Activated B cell treated with CpG ODN at 0.5 μM for 24 hours (primary cell): Measurements from ENCODE around the gene RNF220. TPM values are rescaled to one million over a fixed set of nuclear protein-coding genes. Genes with fewer than 3 reads are reported as not detected.

Experiments
- ATAC-seq: fragments of 200-7000 bp; cut with Tn5 transposase; one replicate; pipeline ENCODE4 v1.10.0; 2021; ENCODE audit warnings: low read depth, mild to moderate bottlenecking, moderate library complexity
- CTCF ChIA-PET: fragments of 350-600 bp; sonication (Branson Sonifier 250); formaldehyde crosslinking; loops from one replicate; lab custom pipeline; 2021; ENCODE audit warnings: antibody characterized with exemption; lab: Charles Lee
- POLR2A ChIA-PET: fragments of 350-600 bp; sonication (Branson Sonifier 250); formaldehyde crosslinking; loops from one replicate; lab custom pipeline; 2021; ENCODE audit warnings: antibody characterized with exemption; lab: Charles Lee
- DNase-seq: peaks from one replicate; pipeline ENCODE4 v3.0.0; 2022
- H3K27ac Mint-ChIP-seq: one replicate; pipeline ENCODE4 v1.8.0; 2020; ENCODE audit warnings: mixed read lengths
- H3K27me3 Mint-ChIP-seq: one replicate; pipeline ENCODE4 v1.8.0; 2021; ENCODE audit warnings: mixed read lengths
- H3K36me3 Mint-ChIP-seq: one replicate; pipeline ENCODE4 v1.8.0; 2021; ENCODE audit warnings: low read depth, mixed read lengths
- H3K4me1 Mint-ChIP-seq: one replicate; pipeline ENCODE4 v1.8.0; 2021; ENCODE audit warnings: mixed read lengths
- H3K4me3 Mint-ChIP-seq: one replicate; pipeline ENCODE4 v1.8.0; 2020; ENCODE audit warnings: mild to moderate bottlenecking, mixed read lengths
- H3K9me3 Mint-ChIP-seq: one replicate; pipeline ENCODE4 v1.8.0; 2020; ENCODE audit warnings: mixed read lengths
- CTCF ChIP-seq: fragments of 200-600 bp; IDR thresholded peaks from one replicate; pipeline ENCODE4 v1.8.0; 2022; ENCODE audit warnings: antibody characterized with exemption, mild to moderate bottlenecking
- intact Hi-C: fragments of 100-400 bp; cut with micrococcal nuclease; formaldehyde crosslinking; loops from one replicate; pipeline ENCODE4 v1.15.1; 2024
- total RNA-seq: library from RNA; stranded (reverse); gene quantifications from 2 replicates; pipeline ENCODE4 v1.2.3, GENCODE V29; 2022

RNF220 gene
- total RNA-seq, 1 donor from 2014 or later: 103 TPM

- Mint-ChIP-seq H3K9me3 (no peaks in the 10 kb centered on the region), H3K4me1 (peaks cover 52% of the 10 kb centered on the region), H3K4me3 (no peak overlapping the region), H3K27me3 (no peaks in the 10 kb centered on the region), H3K36me3 (no peaks in the 10 kb centered on the region), H3K27ac (peak overlapping the region; percentile 72)
- DNase-seq (no peak), ATAC-seq (peak; percentile 67)
- intact Hi-C loops: no loop called here
- TF ChIP-seq CTCF: no peak
- ChIA-PET CTCF (interaction anchor here (2.7 kb wide), 1 partner anchor 43 kb away, joined by 11 read pairs; no protein-coding TSS in a partner anchor), POLR2A (interaction anchor here (0.6 to 4.4 kb wide), 5 partner anchors 8 to 124 kb away, joined by 4 to 101 read pairs (median 7); partner anchors contain the start of genes ARMH1 and TMEM53)
Observed at GRCh38 chr1:44694863-44695478, 289.9 kb downstream of the RNF220 start.

DNA sequence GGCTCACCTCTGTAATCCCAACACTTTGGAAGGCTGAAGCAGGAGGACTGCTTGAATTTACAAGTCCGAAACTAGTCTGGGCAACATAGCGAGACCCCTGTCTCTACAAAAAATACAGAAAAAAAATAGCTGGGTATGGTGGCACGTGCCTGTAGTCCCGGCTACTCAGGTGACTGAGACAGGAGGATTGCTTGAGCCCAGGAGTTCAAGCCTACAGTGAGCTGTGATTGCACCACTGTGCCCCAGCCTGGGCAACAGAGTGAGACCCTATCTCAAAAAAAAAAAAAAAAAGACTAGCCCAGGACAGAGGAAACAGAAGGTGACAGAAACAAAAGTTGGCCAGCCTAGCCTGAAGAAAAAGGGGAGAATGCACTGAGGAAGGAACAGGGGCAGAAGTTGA lies 290.6 kb downstream of the RNF220 start:
- H3K27ac Mint-ChIP-seq: no peak overlapping the region
- intact Hi-C loops: no loop called here
- H3K36me3 Mint-ChIP-seq: no peaks in the 10 kb centered on the region
- no peak for DNase-seq
- TF ChIP-seq CTCF: no peak
- POLR2A ChIA-PET: interaction anchor here (0.7 to 4.4 kb wide), 7 partner anchors 7 to 79 kb away, joined by 3 to 101 read pairs (median 7); partner anchors contain the start of genes ARMH1, RNU5D-1, RPS8 and TMEM53
- peaks cover 52% of the 10 kb centered on the region for H3K4me1 Mint-ChIP-seq
- CTCF ChIA-PET: interaction anchor here (0.9 to 2.7 kb wide), 3 partner anchors 8 to 43 kb away, joined by 3 to 11 read pairs (median 11); partner anchors contain the start of genes ARMH1 and TMEM53
- H3K27me3 Mint-ChIP-seq: no peaks in the 10 kb centered on the region
- no peak for ATAC-seq
- no peak overlapping the region for H3K4me3 Mint-ChIP-seq
- H3K9me3 Mint-ChIP-seq: no peaks in the 10 kb centered on the region

DNA sequence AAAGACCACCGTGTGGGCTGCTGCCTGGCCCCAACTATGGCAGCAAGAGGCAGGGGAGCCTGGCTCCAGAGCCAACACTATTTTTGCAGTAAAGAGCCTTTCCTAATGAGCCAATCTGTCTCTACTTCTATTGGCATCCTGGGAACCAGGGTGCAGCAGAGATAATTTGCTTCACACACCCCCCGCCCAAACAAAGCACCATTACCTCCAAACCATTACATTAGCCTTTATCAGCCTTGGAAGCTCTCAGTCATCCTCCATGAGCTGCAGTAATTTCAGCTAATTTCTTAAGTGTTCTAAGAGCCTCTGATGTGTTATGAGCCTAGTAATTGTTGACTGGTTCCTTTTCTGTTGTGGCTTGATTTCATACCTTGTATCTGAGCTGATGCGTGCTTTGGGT lies 291.0 kb downstream of the RNF220 start:
- Mint-ChIP-seq H3K4me1 (peaks cover 52% of the 10 kb centered on the region), H3K9me3 (no peaks in the 10 kb centered on the region), H3K27ac (no peak overlapping the region), H3K4me3 (no peak overlapping the region), H3K27me3 (no peaks in the 10 kb centered on the region), H3K36me3 (no peaks in the 10 kb centered on the region)
- ChIA-PET CTCF (interaction anchor here (0.9 to 2.7 kb wide), 4 partner anchors 9 to 44 kb away, joined by 3 to 11 read pairs (median 8); partner anchors contain the start of genes ARMH1 and TMEM53), POLR2A (interaction anchor here (0.8 to 4.4 kb wide), 11 partner anchors 10 to 104 kb away, joined by 3 to 101 read pairs (median 5); partner anchors contain the start of genes ARMH1, PLK3, RNU5D-1 and RPS8)
- ATAC-seq: no peak
- TF ChIP-seq CTCF: no peak
- DNase-seq: no peak
- intact Hi-C loops: no loop called here

GRCh38 chr1:44696789-44697345 lies 291.8 kb downstream of the RNF220 start:
- ATAC-seq (peak; percentile 70), DNase-seq (peak; percentile 30)
- peak overlapping the region; percentile 55 for H3K4me3 Mint-ChIP-seq
- CTCF ChIA-PET: interaction anchor here (0.7 to 2.7 kb wide), 5 partner anchors 9 to 45 kb away, joined by 3 to 11 read pairs (median 6); partner anchors contain the start of genes ARMH1 and TMEM53
- intact Hi-C loops: no loop called here
- H3K27ac Mint-ChIP-seq: peak overlapping the region; percentile 84
- H3K36me3 Mint-ChIP-seq: no peaks in the 10 kb centered on the region
- H3K27me3 Mint-ChIP-seq: no peaks in the 10 kb centered on the region
- H3K9me3 Mint-ChIP-seq: no peaks in the 10 kb centered on the region
- TF ChIP-seq CTCF: no peak
- POLR2A ChIA-PET: interaction anchor here (0.5 to 4.4 kb wide), 13 partner anchors 9 to 992 kb away, joined by 3 to 101 read pairs (median 5); partner anchors contain the start of genes ARMH1, PLK3, RNU5D-1 and RPS8
- peaks cover 52% of the 10 kb centered on the region for H3K4me1 Mint-ChIP-seq
